Right kidney (tissue), 1 donor: ENCODE results near the gene MTX2.
"Not testable (repeated sequence)": the region's sequence is repeated elsewhere in the genome, so short reads cannot be mapped to it uniquely, and the experiment has no call there.

Experiments used
- DNase-seq: peaks from one replicate; pipeline ENCODE4 v3.0.0-alpha.2; 2016

The MTX2 gene

GRCh38 chr2:176370467-176371171 is 101.4 kb downstream of the MTX2 start:
- DNase-seq, result no peak

- DNase-seq, result not testable (repeated sequence)
These were observed 103.9 kb downstream of the MTX2 start for GRCh38 chr2:176373155-176373554.

DNA sequence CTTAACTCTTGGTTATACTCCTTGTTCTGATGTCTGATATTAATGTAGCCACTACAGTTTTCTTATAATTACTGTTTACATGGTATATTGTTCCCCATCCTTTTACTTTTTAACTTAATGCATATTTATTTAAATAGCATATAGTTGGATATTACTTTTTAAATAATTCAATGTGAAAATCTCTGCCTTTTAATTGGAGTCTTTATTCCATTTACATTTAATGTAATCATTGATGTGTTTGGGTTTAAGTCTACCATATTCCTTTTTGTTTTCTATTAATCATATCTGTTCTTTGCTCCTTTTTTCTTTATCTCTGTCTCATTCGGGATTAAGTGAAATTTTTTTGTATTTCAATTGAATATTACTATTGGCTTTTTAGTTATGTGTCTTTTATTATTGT is 109.1 kb downstream of the MTX2 start:
- no peak for DNase-seq

DNA sequence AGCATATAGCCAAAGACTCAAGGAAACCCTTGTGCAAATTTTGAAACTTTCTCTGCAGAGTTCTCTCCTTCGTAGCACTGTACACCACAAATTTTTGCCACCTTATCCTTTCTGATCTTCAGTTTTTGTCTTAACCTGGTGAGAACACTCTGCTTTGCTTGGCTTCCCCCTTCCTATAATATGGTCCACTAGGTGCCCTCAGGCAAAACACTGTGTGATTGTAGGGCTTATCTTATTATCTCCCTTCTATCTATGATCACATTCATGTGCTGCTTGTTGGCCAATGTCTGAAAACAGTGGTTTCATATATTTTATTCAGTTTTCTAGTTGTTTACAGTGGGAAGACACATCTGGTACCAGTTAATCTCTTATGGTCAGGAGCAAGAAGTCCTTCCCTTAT is 111.1 kb downstream of the MTX2 start:
- DNase-seq, result no peak

DNA sequence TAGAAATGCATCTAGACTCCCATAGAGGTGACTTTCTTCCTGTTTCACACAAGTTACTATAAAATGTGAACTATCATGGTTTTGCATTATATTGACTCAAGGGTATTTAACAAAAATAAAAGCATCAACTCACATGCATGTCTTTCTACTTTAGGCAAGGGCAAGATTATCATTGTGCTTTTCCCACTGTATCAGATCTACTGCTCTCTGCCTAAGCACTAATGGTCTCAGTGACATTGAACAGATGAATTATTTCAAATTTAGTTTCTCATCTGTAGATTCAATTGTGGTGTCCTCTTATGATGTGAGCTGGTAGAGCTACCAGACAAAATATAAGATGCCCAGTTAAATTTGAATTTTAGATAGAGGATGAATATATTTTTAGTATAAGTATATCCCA is 113.9 kb downstream of the MTX2 start:
- DNase-seq, result no peak

DNA sequence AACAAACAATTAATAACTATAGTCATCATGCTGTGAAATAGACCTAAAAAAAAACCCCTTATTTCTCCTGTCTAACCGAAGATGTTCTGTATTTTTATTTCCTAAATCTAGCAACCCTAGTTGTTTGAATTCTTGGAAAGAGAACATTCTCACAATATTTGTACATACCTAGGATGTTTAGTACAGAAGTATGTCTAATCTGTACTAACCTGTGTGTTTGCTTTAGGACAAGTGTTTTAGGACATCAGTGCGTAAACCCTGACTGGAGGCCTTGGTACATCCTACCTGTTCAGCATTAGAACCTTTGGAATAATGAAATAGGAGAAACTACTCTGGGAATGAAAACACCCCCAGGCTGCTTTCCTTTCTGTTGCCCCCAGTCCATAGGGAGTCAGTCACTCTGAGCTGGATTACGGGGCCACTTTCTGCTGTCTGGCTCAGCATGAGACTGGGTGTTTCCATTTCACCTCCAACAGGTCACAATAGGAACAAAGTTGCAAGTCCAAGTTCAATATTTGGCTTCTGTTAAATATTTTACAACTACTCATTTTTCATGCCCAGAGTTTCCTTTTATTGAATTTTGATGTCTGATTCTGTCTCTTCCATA is 114.7 kb downstream of the MTX2 start:
- no peak for DNase-seq

- DNase-seq, result no peak
These were observed 116.0 kb downstream of the MTX2 start for GRCh38 chr2:176385219-176385759.

- DNase-seq, result no peak
These were observed 116.6 kb downstream of the MTX2 start for GRCh38 chr2:176385838-176386237.
